ENCODE data around the gene VPS18. TPM values are rescaled to one million over a fixed set of nuclear protein-coding genes. Genes with fewer than 3 reads are reported as not detected.

VPS18 gene
- total RNA-seq, 4 donors from 2014 or later = 15.7 to 26.8 (median 23.8) TPM

- Histone ChIP-seq H3K27ac (no peak overlapping the region), H3K4me1 (peaks cover 0 to 40% (median 10%) of the 10 kb centered on the region in 4 donors), H3K4me3 (no peak overlapping the region), H3K9me3 (no peaks in the 10 kb centered on the region), H3K27me3 (no peaks in the 10 kb centered on the region), H3K36me3 (no peaks in the 10 kb centered on the region)
- TF ChIP-seq POLR2A (IDR thresholded peaks at IDR 0.05) (no peak), CTCF (IDR thresholded peaks at IDR 0.05) (no peak)
- peak in 1 of 3 donors; percentile 40 for DNase-seq
These were observed 16.9 kb downstream of the VPS18 start for GRCh38 chr15:40911141-40911540.

GRCh38 chr15:40911693-40912092 lies 17.4 kb downstream of the VPS18 start:
- TF ChIP-seq CTCF (IDR thresholded peaks at IDR 0.05) = no peak
- TF ChIP-seq POLR2A (IDR thresholded peaks at IDR 0.05) = no peak
- Histone ChIP-seq H3K27me3 (no peaks in the 10 kb centered on the region), H3K27ac (no peak overlapping the region), H3K9me3 (no peaks in the 10 kb centered on the region), H3K4me1 (peaks cover 0 to 35% (median 7%) of the 10 kb centered on the region in 4 donors), H3K4me3 (no peak overlapping the region), H3K36me3 (no peaks in the 10 kb centered on the region)
- DNase-seq = no peak

GRCh38 chr15:40912478-40912877 lies 18.2 kb downstream of the VPS18 start:
- Histone ChIP-seq H3K4me3 (no peak overlapping the region), H3K36me3 (no peaks in the 10 kb centered on the region), H3K4me1 (peaks cover 0 to 27% (median 2%) of the 10 kb centered on the region in 4 donors), H3K27me3 (no peaks in the 10 kb centered on the region), H3K9me3 (no peaks in the 10 kb centered on the region), H3K27ac (no peak overlapping the region)
- no peak for DNase-seq
- TF ChIP-seq POLR2A (IDR thresholded peaks at IDR 0.05) (no peak), CTCF (IDR thresholded peaks at IDR 0.05) (no peak)

GRCh38 chr15:40914013-40914412 lies 19.8 kb downstream of the VPS18 start:
- Histone ChIP-seq H3K27me3 (no peaks in the 10 kb centered on the region), H3K36me3 (no peaks in the 10 kb centered on the region), H3K9me3 (no peaks in the 10 kb centered on the region), H3K4me1 (peaks cover 0 to 12% (median 0%) of the 10 kb centered on the region in 4 donors), H3K4me3 (no peak overlapping the region), H3K27ac (no peak overlapping the region)
- TF ChIP-seq POLR2A (IDR thresholded peaks at IDR 0.05) (no peak), CTCF (IDR thresholded peaks at IDR 0.05) (no peak)
- DNase-seq = no peak

GRCh38 chr15:40914486-40914885 lies 20.2 kb downstream of the VPS18 start:
- H3K36me3 ChIP-seq = no peaks in the 10 kb centered on the region
- H3K27ac ChIP-seq = no peak overlapping the region
- no peak overlapping the region for H3K4me3 ChIP-seq

More at GRCh38 chr15:40914486-40914885, 20.2 kb downstream of the VPS18 start:
- peaks cover 0 to 7% (median 0%) of the 10 kb centered on the region in 4 donors for H3K4me1 ChIP-seq
- no peaks in the 10 kb centered on the region for H3K27me3 ChIP-seq
- TF ChIP-seq POLR2A (IDR thresholded peaks at IDR 0.05) (no peak), CTCF (IDR thresholded peaks at IDR 0.05) (no peak)
- no peaks in the 10 kb centered on the region for H3K9me3 ChIP-seq
- DNase-seq = no peak

All from Peyer's patch (tissue), 4 donors.